ENCODE measurements around the gene SLC26A4. TPM values are rescaled to one million over a fixed set of nuclear protein-coding genes. Genes with fewer than 3 reads are reported as not detected.

Gene SLC26A4
- total RNA-seq, 4 donors from 2014 or later = 0.65 to 2.2 (median 0.98) TPM

- DNase-seq (ENCODE audit: low spot score) = no peak
- no peak for TF ChIP-seq CTCF (IDR thresholded peaks at IDR 0.05)
- ATAC-seq (ENCODE audit: low FRiP score) = no peak
Observed at GRCh38 chr7:107718456-107719193, 58.0 kb downstream of the SLC26A4 start.

GRCh38 chr7:107721286-107721685, 60.7 kb downstream of the SLC26A4 start:
- DNase-seq (ENCODE audit: low spot score) (no peak), ATAC-seq (ENCODE audit: low FRiP score) (no peak)
- no peak for TF ChIP-seq CTCF (IDR thresholded peaks at IDR 0.05)

- no peak for TF ChIP-seq CTCF (IDR thresholded peaks at IDR 0.05)
- DNase-seq (ENCODE audit: low spot score) = no peak
- ATAC-seq (ENCODE audit: low FRiP score) = no peak
Observed at GRCh38 chr7:107723255-107723654, 62.6 kb downstream of the SLC26A4 start.

- ATAC-seq (ENCODE audit: low FRiP score) (peak; percentile 54), DNase-seq (ENCODE audit: low spot score) (no peak)
- TF ChIP-seq CTCF (IDR thresholded peaks at IDR 0.05) = no peak
Observed at GRCh38 chr7:107725138-107725740, 64.6 kb downstream of the SLC26A4 start.

GRCh38 chr7:107726356-107727130, 65.9 kb downstream of the SLC26A4 start:
- no peak for DNase-seq (ENCODE audit: low spot score)
- ATAC-seq (ENCODE audit: low FRiP score) = no peak
- TF ChIP-seq CTCF (IDR thresholded peaks at IDR 0.05) = no peak

- ATAC-seq (ENCODE audit: low FRiP score) = no peak
- TF ChIP-seq CTCF (IDR thresholded peaks at IDR 0.05) = no peak
Observed at GRCh38 chr7:107728276-107728675, 67.6 kb downstream of the SLC26A4 start.

More at GRCh38 chr7:107728276-107728675, 67.6 kb downstream of the SLC26A4 start:
- DNase-seq (ENCODE audit: low spot score) = no peak

All from omental fat pad (tissue), 4 donors.